Vagina (tissue), 2 donors: Measurements from ENCODE around the gene SMIM10.

Experiments
- POLR2A ChIP-seq, 2 donors: fragments of 450-650 bp; IDR thresholded peaks; one replicate each; pipeline ENCODE4 v1.6.1; 2017; ENCODE audit warnings: antibody characterized with exemption in 2 of 2, mild to moderate bottlenecking in 2 of 2, moderate library complexity in 2 of 2
- POLR2AphosphoS5 ChIP-seq, 2 donors: sonication (generic); formaldehyde crosslinking; IDR thresholded peaks; one replicate each; pipeline ENCODE4 v1.9.0; 2017; ENCODE audit warnings: antibody characterized with exemption in 2 of 2, mild to moderate bottlenecking in 2 of 2, low read depth in 1 of 2; ENCODE audit not compliant: insufficient read depth in 1 of 2
- TF ChIP-seq, protein P1 (sequence below), 3 experiments: fragments of 450-650 bp in 2 of 3; fragments of 200-600 bp in 1 of 3; sonication (generic) in 1 of 3; IDR thresholded peaks; one replicate each; pipeline ENCODE4 v1.5.1; 2017 to 2019; ENCODE audit warnings: antibody characterized with exemption in 3 of 3, mild to moderate bottlenecking in 2 of 3, moderate library complexity in 2 of 3

DNA sequence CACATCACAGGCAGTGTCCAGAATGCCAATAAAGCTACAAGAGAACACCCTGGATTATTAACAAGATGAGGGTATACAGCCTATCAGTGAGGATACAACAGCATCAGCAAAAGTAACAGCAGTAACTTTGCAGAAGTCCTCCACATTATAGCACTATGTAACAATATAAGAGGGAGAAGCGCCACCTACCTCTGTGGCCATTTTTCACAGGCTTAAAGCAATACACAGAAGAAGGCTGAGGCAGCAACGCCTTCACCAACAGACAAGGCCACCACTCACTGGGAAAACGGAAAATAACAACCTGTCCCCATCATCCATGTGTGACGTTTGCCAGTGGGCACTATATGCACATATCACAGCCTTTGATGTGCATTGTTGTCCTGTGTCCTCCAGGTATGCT lies 19.0 kb downstream of the SMIM10 start:
- TF ChIP-seq, protein P1, sequence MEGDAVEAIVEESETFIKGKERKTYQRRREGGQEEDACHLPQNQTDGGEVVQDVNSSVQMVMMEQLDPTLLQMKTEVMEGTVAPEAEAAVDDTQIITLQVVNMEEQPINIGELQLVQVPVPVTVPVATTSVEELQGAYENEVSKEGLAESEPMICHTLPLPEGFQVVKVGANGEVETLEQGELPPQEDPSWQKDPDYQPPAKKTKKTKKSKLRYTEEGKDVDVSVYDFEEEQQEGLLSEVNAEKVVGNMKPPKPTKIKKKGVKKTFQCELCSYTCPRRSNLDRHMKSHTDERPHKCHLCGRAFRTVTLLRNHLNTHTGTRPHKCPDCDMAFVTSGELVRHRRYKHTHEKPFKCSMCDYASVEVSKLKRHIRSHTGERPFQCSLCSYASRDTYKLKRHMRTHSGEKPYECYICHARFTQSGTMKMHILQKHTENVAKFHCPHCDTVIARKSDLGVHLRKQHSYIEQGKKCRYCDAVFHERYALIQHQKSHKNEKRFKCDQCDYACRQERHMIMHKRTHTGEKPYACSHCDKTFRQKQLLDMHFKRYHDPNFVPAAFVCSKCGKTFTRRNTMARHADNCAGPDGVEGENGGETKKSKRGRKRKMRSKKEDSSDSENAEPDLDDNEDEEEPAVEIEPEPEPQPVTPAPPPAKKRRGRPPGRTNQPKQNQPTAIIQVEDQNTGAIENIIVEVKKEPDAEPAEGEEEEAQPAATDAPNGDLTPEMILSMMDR (IDR thresholded peaks at IDR 0.05): no peak
- TF ChIP-seq POLR2AphosphoS5 (IDR thresholded peaks at IDR 0.05; ENCODE audit: insufficient read depth in 1 of 2, low read depth in 1 of 2) (no peak), POLR2A (IDR thresholded peaks at IDR 0.05) (no peak)
